H1 (cell line): ENCODE data around the gene SLC34A1. TPM values are rescaled to one million over a fixed set of nuclear protein-coding genes. Genes with fewer than 3 reads are reported as not detected.

ENCODE experiments used
- CBX5 ChIP-seq: fragments of 300-800, 300-1000 bp; sonication (generic); IDR thresholded peaks from 2 replicates; pipeline ENCODE4 v1.7.1; 2016; ENCODE audit warnings: antibody characterized with exemption, low read length, low read depth
- CEBPB ChIP-seq: IDR thresholded peaks from 2 replicates; pipeline ENCODE4 v1.6.1; 2012; ENCODE audit warnings: low read depth, low read length
- JUN ChIP-seq: IDR thresholded peaks from 2 replicates; pipeline ENCODE4 v1.6.1; 2011; ENCODE audit warnings: low read depth, mild to moderate bottlenecking, improper control_type of control experiment, low read length
- RAD21 ChIP-seq, 2 experiments: IDR thresholded peaks in 1 of 2; conservative IDR thresholded peaks in 1 of 2; 2 replicates each; pipeline ENCODE4 v1.6.1; 2011; ENCODE audit warnings: low read depth in 2 of 2, low read length in 2 of 2, improper control_type of control experiment in 1 of 2, inconsistent platforms in 1 of 2, mild to moderate bottlenecking in 1 of 2, moderate library complexity in 1 of 2
- YY1 ChIP-seq: IDR thresholded peaks from 2 replicates; pipeline ENCODE4 v1.6.1; 2011; ENCODE audit warnings: low read depth, mild to moderate bottlenecking, low read length
- polyA plus RNA-seq, 7 experiments: library from polyadenylated mRNA; depleted of rRNA in 3 of 7; stranded (reverse) in 5 of 7; unstranded in 2 of 7; fragments of >200 nt in 5 of 7; fragments of 200-250 nt in 2 of 7; gene quantifications; 1 replicate in 5 of 7; 2 replicates in 1 of 7; 4 replicates in 1 of 7; pipeline versions ENCODE4 v1.2.1 to v1.2.3, GENCODE V29; 2011 to 2013; ENCODE audit warnings: missing spikeins in 2 of 7, mixed read lengths in 2 of 7
- total RNA-seq: library from RNA; stranded (reverse); fragmentation: NEBNext Ultra II Directional; extraction: Animal tissue kit (Norgen Biotek cat#: 25700); gene quantifications from 2 replicates; pipeline ENCODE4 v1.2.1, GENCODE V29; 2021
- TF ChIP-seq, protein P1 (sequence below): IDR thresholded peaks from 2 replicates; pipeline ENCODE4 v1.6.1; 2012; ENCODE audit warnings: inconsistent platforms
- TF ChIP-seq, protein P2 (sequence below): IDR thresholded peaks from 2 replicates; pipeline ENCODE4 v1.6.1; 2011; ENCODE audit warnings: low read depth, mild to moderate bottlenecking, low read length; ENCODE audit not compliant: insufficient read depth

The SLC34A1 gene
- total and polyA plus RNA-seq, 2 of the 8 experiments (the other 6 are each of a cell fraction or from before 2014, with no cell fraction given), result not detected

DNA sequence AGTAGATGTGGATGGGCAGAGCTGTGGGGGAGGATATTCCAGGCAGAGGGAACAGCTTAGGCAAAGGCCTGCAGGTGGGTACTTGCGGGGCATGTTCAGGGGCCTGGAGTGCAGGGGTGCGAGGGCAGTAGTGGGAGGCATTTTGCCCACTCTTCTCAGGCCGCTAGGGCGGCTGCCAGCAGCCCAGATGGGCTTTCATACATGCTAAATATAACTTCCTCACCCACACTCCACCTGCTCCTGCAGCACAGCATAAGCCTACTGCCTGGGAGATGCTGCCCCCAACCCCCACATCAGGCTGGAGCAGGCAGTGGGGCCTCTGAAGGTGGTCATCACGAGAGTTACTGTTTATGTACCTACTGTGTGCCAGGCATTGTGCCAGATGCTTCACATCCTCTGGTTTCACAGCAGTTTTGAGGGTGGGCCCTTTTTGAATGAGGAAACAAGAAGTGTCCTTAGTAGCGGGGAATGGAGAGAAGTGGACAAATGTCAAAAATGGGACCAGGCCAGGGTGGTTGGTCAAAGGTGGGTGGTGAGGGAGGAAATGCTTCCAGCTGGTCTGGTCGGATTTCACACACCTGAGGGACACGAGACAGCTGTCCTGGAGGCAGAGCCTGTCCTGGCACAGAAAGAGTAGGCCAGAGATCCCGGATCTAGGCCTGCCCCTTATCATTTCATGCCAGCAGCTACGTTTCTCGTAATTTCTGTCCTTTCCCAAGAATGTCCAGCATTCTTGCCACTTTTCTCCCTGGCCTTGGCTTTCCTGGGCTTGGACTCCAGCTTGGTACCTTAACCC, 14.4 kb upstream of the SLC34A1 start (continued):
- TF ChIP-seq CBX5 (no peak), YY1 (no peak), RAD21 (IDR thresholded peaks at IDR 0.05 in 1 of 2, conservative IDR thresholded peaks at IDR 0.05 in 1 of 2; ENCODE audit: low read depth in 2 of 2, low read length in 2 of 2) (no peak), CEBPB (no peak), JUN (no peak)
- TF ChIP-seq, protein P1, sequence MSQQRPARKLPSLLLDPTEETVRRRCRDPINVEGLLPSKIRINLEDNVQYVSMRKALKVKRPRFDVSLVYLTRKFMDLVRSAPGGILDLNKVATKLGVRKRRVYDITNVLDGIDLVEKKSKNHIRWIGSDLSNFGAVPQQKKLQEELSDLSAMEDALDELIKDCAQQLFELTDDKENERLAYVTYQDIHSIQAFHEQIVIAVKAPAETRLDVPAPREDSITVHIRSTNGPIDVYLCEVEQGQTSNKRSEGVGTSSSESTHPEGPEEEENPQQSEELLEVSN, result no peak
- TF ChIP-seq, protein P2, sequence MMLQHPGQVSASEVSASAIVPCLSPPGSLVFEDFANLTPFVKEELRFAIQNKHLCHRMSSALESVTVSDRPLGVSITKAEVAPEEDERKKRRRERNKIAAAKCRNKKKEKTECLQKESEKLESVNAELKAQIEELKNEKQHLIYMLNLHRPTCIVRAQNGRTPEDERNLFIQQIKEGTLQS, result no peak
